Measurements from ENCODE around the gene PLEKHA3.
"Not testable (repeated sequence)": the region's sequence is repeated elsewhere in the genome, so short reads cannot be mapped to it uniquely, and the experiment has no call there.

The PLEKHA3 gene

DNA sequence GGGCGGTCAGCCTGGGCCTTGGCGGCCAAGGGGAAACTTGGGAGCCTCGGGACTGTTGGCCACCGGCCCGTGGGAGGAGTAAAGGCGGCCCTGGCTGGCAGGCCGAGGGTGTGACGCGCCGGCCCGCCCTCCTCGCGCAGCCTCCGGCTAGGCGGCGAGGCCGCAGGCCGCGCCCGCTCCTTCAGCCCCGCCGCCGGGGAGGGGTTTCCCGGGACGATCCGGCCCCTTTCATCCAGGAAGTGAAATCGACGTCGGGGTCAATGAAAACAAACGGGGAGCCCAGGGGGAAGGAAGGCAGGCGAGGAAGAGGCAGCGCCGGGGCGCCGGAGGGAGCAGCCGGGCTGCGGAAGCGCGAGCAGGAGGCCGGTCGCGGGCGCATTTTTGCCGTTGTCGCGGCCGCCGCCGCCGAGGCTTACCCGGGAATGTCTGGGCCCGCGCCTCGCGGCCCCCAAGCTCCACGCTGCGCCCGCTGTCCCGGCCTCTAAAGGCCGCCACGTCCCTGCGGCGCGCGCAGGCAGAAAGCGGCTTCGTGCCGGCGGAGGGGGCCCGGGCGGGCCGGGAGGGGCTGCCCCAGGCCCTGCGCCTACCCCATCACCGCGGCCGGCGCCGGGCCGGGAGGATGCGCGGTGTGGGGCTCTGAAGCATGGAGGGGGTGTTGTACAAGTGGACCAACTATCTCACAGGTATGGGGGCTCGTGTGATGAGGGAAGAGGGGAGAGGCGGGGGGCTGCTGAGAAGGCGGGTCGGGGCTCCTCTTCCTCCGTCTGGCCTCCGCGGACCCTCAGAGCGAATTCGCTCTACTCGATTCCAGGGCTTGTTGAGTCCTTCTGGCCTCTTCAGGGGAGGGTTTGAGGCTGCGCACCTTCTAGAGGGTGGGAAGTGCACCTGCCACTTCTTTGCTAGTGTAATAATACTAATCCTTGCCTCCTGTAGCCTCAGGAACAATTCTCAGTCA lies at the start of gene PLEKHA3:
Gene PLEKHA3 (plus strand): TSS at position 231 of the 955 bp plus-strand sequence. CDS start 413 bp downstream, at position 644.
- DNase-seq (ENCODE audit: low spot score) = peak; percentile 94

DNA sequence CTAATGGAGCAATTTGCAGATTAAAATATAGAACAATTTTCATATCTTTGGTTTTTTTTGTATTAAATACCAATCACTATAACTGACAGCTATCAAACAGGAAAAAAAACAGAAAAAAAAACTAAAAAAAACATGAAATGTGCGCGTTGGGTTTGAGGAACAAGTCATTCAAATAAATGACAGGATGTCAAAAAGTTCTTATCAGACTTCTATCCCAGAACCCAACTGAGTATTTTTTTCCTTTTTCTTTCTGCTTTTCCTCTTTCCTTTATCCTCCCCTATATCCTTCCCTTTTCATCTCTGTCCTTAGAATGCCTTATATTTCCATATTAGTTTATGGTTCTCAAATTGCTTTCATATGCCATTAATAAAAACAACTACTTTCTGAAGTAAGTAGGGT lies 43.6 kb upstream of the PLEKHA3 start:
- DNase-seq (ENCODE audit: low spot score) = no peak

GRCh38 chr2:178441426-178441825 lies 38.8 kb upstream of the PLEKHA3 start:
- no peak for DNase-seq (ENCODE audit: low spot score)

- no peak for DNase-seq (ENCODE audit: low spot score)
These were observed 31.1 kb upstream of the PLEKHA3 start for GRCh38 chr2:178448968-178449661.

GRCh38 chr2:178449700-178450523 lies 30.3 kb upstream of the PLEKHA3 start:
- DNase-seq (ENCODE audit: low spot score) = no peak

DNA sequence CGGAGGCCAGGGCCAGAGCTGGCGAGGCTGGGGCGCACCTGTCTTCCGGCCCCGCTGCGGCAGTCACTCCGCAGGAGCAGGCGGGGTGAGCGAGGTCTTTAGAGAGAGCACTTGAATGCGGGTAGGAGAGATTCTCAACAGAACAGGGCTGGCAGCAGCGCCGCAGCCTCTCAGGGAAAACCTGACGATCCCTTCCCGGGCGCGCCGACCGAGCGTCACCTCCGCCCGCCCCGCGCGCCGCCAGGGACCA lies 29.8 kb upstream of the PLEKHA3 start:
- DNase-seq (ENCODE audit: low spot score) = no peak

DNA sequence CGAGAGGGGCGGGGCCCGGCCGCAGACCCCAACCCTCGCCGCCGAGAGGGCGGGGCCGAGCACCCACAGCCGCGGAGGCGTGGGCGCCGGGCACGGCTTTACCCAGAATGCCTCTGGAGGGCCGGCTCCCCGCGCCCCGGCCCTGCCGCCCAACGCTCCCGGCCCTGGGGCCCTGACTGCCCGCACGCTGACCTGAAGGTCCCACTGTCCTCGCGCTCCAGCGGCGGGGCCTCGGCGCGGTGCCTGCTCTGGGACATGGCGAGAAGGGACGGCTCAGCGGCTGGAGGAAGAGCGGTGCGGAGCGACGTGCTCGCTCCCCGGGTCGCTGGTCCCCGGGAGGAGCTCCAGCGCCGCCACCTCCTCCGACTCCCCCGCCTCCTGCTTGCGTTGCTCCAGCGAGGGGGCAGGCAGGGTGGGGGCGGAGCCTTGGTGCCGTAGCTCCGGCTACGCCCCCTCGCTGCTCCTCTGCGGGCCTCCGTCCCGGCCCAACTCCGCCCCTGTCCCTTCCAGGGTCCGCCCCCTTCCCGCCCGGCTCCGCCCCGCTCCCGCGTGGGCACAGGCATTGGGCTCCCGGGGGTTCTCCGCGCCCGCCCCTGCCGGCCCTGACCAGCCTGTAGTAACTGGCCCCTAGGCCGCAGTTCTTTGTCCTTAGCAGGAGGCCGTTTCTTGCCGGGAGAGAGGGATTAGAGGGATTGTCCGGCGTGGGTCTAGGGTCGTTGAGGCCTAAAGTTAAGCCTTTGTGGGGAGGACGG lies 29.3 kb upstream of the PLEKHA3 start, which contains the start of the genes PJVK and PRKRA:
Gene PJVK (plus strand): TSS at position 605 of the 752 bp plus-strand sequence. CDS start 2,032 bp downstream, outside the sequence.
Gene PRKRA (minus strand): TSS at position 402 of the 752 bp plus-strand sequence. CDS start 145 bp downstream, at position 257.
- peak; percentile 96 for DNase-seq (ENCODE audit: low spot score)

DNA sequence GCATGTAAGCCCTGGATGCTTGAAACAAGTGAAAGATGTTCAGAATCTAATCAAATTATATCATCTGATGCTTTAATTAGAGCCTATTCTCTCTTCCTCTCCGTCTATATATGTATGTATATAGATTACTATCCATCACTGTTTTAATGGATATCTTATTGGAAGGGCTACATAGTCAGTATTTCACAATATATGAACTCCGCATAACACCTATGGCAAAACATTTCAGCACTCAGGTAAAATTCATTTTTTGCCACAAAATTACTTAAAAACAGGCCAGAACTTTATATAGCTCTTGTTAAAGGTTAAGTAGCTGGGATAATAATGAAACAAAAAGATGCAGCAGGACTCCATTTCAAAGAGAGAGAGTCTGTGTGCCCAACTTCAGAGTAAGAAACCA lies 27.9 kb upstream of the PLEKHA3 start:
- no peak for DNase-seq (ENCODE audit: low spot score)

GRCh38 chr2:178452870-178453269 lies 27.4 kb upstream of the PLEKHA3 start:
- DNase-seq (ENCODE audit: low spot score) = no peak

- DNase-seq (ENCODE audit: low spot score) = no peak
These were observed 24.3 kb upstream of the PLEKHA3 start for GRCh38 chr2:178455947-178456346.

DNA sequence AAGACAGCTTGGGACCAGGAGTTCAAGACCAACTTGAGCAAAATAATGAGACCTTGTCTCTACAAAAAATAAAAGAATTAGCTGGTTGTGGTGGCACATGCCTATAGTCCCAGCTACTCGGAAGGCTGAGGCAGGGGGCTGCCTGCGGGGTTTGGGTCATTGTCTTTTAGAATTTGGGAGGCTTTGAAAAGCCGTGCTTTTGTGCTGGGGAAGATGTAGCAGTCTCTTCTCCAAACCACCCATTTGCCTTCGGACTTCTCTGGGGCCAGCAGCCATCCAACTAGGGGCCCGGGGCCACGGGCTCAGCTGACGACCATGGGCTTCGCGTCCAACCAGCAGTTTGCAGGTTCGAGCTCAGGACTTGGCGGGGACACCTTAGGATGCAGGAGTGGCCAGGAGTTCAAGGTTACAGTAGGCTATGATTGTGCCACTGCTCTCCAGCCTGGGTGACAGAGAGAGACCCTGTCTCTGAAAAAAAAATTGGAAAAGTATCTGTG lies 22.8 kb upstream of the PLEKHA3 start:
- no peak for DNase-seq (ENCODE audit: low spot score)

DNA sequence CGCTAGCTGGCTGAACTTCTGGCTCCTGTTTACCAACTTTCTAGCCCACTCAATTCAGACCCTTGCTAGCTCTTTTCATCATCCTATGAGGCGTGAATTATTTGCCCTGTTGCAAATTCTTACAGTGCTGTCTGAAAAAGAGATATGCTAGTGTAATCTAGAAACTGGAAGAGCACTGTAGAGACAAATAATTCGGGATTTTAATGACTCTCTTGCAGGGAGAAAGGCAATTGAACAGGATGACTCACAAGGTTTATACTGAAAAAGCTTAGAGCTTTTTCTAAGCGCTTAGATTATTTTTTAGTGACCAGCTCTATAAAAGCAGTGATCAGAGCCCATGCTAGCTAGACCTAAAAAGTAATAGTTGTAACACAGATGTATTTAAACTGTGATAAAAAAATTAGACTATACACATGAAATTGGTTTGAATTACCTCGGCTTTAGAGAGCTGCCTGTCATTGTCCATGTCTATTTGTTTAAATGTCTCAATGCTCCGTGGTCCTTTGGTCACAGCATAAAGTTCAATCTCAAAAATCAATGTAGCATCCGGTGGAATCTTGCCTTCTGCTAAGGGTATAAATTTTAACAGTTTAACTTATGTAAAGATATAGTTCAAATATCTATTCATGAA lies 10.9 kb upstream of the PLEKHA3 start:
- no peak for DNase-seq (ENCODE audit: low spot score)

DNA sequence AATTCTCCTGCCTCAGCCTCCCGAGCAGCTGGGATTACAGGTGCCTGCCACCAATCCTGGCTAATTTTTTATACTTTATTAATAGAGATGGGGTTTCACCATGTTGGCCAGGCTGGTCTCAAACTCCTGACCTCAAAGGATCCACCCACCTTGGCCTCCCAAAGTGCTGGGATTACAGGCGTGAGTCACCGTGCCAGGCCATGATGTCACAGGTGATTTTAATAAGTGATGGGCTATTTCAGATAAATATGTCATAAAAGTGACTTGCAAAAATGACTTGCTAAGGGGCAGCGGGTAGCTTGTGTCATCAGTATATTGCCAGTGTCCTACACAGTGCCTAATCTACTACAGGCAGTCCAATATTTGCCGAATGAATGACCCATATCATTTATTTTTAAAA lies 8.9 kb upstream of the PLEKHA3 start:
- DNase-seq (ENCODE audit: low spot score) = not testable (repeated sequence)

DNA sequence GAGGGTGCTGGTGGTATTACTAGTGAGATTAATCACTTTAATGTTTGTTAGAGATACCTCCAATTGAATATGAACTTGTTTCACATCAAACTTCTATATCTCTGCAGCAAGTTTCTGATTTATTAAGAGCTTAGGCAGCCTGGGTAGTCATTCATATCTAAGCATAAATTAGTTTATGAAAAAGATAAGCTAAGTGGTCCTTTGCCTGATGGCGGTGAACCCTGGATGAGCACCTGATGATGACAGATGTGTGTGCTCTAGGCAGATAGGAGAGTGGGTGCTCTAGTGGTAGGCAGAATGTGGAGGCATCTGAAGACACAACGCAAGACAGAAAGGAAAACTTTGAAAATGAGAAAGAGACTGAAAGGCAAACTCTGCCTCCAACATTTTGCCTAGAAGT lies 6.9 kb upstream of the PLEKHA3 start:
- DNase-seq (ENCODE audit: low spot score) = no peak

DNA sequence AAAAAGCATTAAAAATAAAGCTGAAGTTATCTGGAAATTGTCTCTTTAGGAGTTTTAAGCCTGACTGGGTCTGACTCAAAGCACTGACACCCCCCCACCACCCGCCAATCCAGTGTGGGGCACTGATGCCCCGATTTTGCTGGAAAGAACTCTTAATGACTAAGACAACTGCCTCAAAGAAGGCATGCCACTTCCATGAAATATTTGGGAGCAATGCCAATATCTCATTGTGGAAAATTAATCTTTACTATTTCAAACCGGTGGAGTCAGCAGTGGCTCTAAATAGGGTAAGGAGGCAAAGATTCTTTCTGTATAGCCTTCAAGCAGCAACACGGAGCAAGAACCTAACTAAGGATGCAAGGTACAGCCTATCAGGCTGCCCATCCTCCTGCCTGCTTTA lies 6.3 kb upstream of the PLEKHA3 start:
- no peak for DNase-seq (ENCODE audit: low spot score)

DNA sequence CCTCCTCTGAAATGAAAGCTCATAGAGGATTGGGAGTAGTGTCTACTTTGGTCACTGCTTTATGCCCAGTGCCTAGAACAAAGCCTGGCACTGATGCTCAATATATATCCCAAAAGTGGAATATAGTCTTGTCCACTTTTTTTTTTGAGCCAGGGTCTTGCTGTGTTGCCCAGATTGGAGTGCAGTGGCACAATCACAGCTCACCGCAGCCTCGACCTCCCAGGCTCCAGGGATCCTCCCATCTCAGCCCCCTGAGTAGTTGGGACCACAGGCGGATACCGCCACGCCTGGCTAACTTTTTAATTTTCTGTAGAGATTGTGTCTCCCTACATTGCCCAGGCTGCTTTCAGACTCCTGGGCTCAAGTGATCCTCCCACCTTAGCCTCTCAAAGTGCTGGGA lies 5.7 kb upstream of the PLEKHA3 start:
- no peak for DNase-seq (ENCODE audit: low spot score)

- DNase-seq (ENCODE audit: low spot score) = no peak
These were observed 3.8 kb upstream of the PLEKHA3 start for GRCh38 chr2:178476477-178476876.

GRCh38 chr2:178477443-178478129 lies 2.7 kb upstream of the PLEKHA3 start:
- no peak for DNase-seq (ENCODE audit: low spot score)

GRCh38 chr2:178478130-178478438 lies 2.2 kb upstream of the PLEKHA3 start:
- no peak for DNase-seq (ENCODE audit: low spot score)

Data from iPS-NIHi11 (cell line).